ENCODE results near the gene CNGB1.
"Not testable (repeated sequence)": the region's sequence is repeated elsewhere in the genome, so short reads cannot be mapped to it uniquely, and the experiment has no call there.

CNGB1 gene

GRCh38 chr16:57865746-57866528 lies 105.0 kb downstream of the CNGB1 start:
- Histone ChIP-seq H3K36me3 (ENCODE audit: control insufficient read depth, insufficient read depth, low read length) (no peaks in the 10 kb centered on the region), H3K27me3 (ENCODE audit: control insufficient read depth, insufficient read depth, low read length) (no peaks in the 10 kb centered on the region), H3K4me1 (ENCODE audit: control insufficient read depth, insufficient read depth, low read length) (no peaks in the 10 kb centered on the region), H3K9me3 (ENCODE audit: control insufficient read depth, low read length) (no peaks in the 10 kb centered on the region), H3K4me3 (ENCODE audit: low read length) (no peak overlapping the region), H3K9ac (ENCODE audit: low read length) (no peak overlapping the region)

- H3K4me3 ChIP-seq (ENCODE audit: low read length) = no peak overlapping the region
- H3K4me1 ChIP-seq (ENCODE audit: control insufficient read depth, insufficient read depth, low read length) = no peaks in the 10 kb centered on the region
- H3K27me3 ChIP-seq (ENCODE audit: control insufficient read depth, insufficient read depth, low read length) = no peaks in the 10 kb centered on the region
- H3K9me3 ChIP-seq (ENCODE audit: control insufficient read depth, low read length) = no peaks in the 10 kb centered on the region
- no peaks in the 10 kb centered on the region for H3K36me3 ChIP-seq (ENCODE audit: control insufficient read depth, insufficient read depth, low read length)
- H3K9ac ChIP-seq (ENCODE audit: low read length) = no peak overlapping the region
Observed at GRCh38 chr16:57863434-57864160, 107.3 kb downstream of the CNGB1 start.

GRCh38 chr16:57862698-57863433 lies 108.1 kb downstream of the CNGB1 start:
- Histone ChIP-seq H3K4me1 (ENCODE audit: control insufficient read depth, insufficient read depth, low read length) (no peaks in the 10 kb centered on the region), H3K9me3 (ENCODE audit: control insufficient read depth, low read length) (no peaks in the 10 kb centered on the region), H3K4me3 (ENCODE audit: low read length) (no peak overlapping the region), H3K36me3 (ENCODE audit: control insufficient read depth, insufficient read depth, low read length) (no peaks in the 10 kb centered on the region), H3K9ac (ENCODE audit: low read length) (no peak overlapping the region), H3K27me3 (ENCODE audit: control insufficient read depth, insufficient read depth, low read length) (no peaks in the 10 kb centered on the region)

- no peak overlapping the region for H3K4me3 ChIP-seq (ENCODE audit: low read length)
- H3K4me1 ChIP-seq (ENCODE audit: control insufficient read depth, insufficient read depth, low read length) = no peaks in the 10 kb centered on the region
- no peaks in the 10 kb centered on the region for H3K36me3 ChIP-seq (ENCODE audit: control insufficient read depth, insufficient read depth, low read length)
- H3K9me3 ChIP-seq (ENCODE audit: control insufficient read depth, low read length) = no peaks in the 10 kb centered on the region
- H3K9ac ChIP-seq (ENCODE audit: low read length) = no peak overlapping the region
- H3K27me3 ChIP-seq (ENCODE audit: control insufficient read depth, insufficient read depth, low read length) = no peaks in the 10 kb centered on the region
Observed at GRCh38 chr16:57859331-57859730, 111.6 kb downstream of the CNGB1 start.

GRCh38 chr16:57858635-57859034 lies 112.3 kb downstream of the CNGB1 start:
- H3K4me1 ChIP-seq (ENCODE audit: control insufficient read depth, insufficient read depth, low read length) = no peaks in the 10 kb centered on the region
- H3K9me3 ChIP-seq (ENCODE audit: control insufficient read depth, low read length) = no peaks in the 10 kb centered on the region
- no peak overlapping the region for H3K9ac ChIP-seq (ENCODE audit: low read length)
- H3K36me3 ChIP-seq (ENCODE audit: control insufficient read depth, insufficient read depth, low read length) = no peaks in the 10 kb centered on the region
- no peaks in the 10 kb centered on the region for H3K27me3 ChIP-seq (ENCODE audit: control insufficient read depth, insufficient read depth, low read length)
- no peak overlapping the region for H3K4me3 ChIP-seq (ENCODE audit: low read length)

GRCh38 chr16:57857991-57858390 lies 112.9 kb downstream of the CNGB1 start:
- not testable (repeated sequence) for H3K4me1 ChIP-seq (ENCODE audit: control insufficient read depth, insufficient read depth, low read length); H3K9ac ChIP-seq (ENCODE audit: low read length); H3K9me3 ChIP-seq (ENCODE audit: control insufficient read depth, low read length); H3K4me3 ChIP-seq (ENCODE audit: low read length); H3K36me3 ChIP-seq (ENCODE audit: control insufficient read depth, insufficient read depth, low read length); H3K27me3 ChIP-seq (ENCODE audit: control insufficient read depth, insufficient read depth, low read length)

- Histone ChIP-seq H3K9ac (ENCODE audit: low read length) (no peak overlapping the region), H3K4me3 (ENCODE audit: low read length) (no peak overlapping the region), H3K9me3 (ENCODE audit: control insufficient read depth, low read length) (no peaks in the 10 kb centered on the region), H3K36me3 (ENCODE audit: control insufficient read depth, insufficient read depth, low read length) (no peaks in the 10 kb centered on the region), H3K27me3 (ENCODE audit: control insufficient read depth, insufficient read depth, low read length) (no peaks in the 10 kb centered on the region), H3K4me1 (ENCODE audit: control insufficient read depth, insufficient read depth, low read length) (no peaks in the 10 kb centered on the region)
Observed at GRCh38 chr16:57855188-57855587, 115.7 kb downstream of the CNGB1 start.

- Histone ChIP-seq H3K36me3 (ENCODE audit: control insufficient read depth, insufficient read depth, low read length) (no peaks in the 10 kb centered on the region), H3K27me3 (ENCODE audit: control insufficient read depth, insufficient read depth, low read length) (no peaks in the 10 kb centered on the region), H3K4me3 (ENCODE audit: low read length) (no peak overlapping the region), H3K9ac (ENCODE audit: low read length) (no peak overlapping the region), H3K9me3 (ENCODE audit: control insufficient read depth, low read length) (no peaks in the 10 kb centered on the region), H3K4me1 (ENCODE audit: control insufficient read depth, insufficient read depth, low read length) (no peaks in the 10 kb centered on the region)
Observed at GRCh38 chr16:57852189-57852588, 118.7 kb downstream of the CNGB1 start.

GRCh38 chr16:57848181-57848580 lies 122.7 kb downstream of the CNGB1 start:
- Histone ChIP-seq H3K27me3 (ENCODE audit: control insufficient read depth, insufficient read depth, low read length) (no peaks in the 10 kb centered on the region), H3K9me3 (ENCODE audit: control insufficient read depth, low read length) (no peaks in the 10 kb centered on the region), H3K36me3 (ENCODE audit: control insufficient read depth, insufficient read depth, low read length) (no peaks in the 10 kb centered on the region), H3K4me1 (ENCODE audit: control insufficient read depth, insufficient read depth, low read length) (no peaks in the 10 kb centered on the region), H3K4me3 (ENCODE audit: low read length) (no peak overlapping the region), H3K9ac (ENCODE audit: low read length) (no peak overlapping the region)

GRCh38 chr16:57846931-57847330 lies 124.0 kb downstream of the CNGB1 start:
- not testable (repeated sequence) for H3K4me1 ChIP-seq (ENCODE audit: control insufficient read depth, insufficient read depth, low read length); H3K9ac ChIP-seq (ENCODE audit: low read length); H3K36me3 ChIP-seq (ENCODE audit: control insufficient read depth, insufficient read depth, low read length); H3K9me3 ChIP-seq (ENCODE audit: control insufficient read depth, low read length); H3K27me3 ChIP-seq (ENCODE audit: control insufficient read depth, insufficient read depth, low read length); H3K4me3 ChIP-seq (ENCODE audit: low read length)

- H3K4me3 ChIP-seq (ENCODE audit: low read length) = no peak overlapping the region
- H3K9me3 ChIP-seq (ENCODE audit: control insufficient read depth, low read length) = no peaks in the 10 kb centered on the region
- no peaks in the 10 kb centered on the region for H3K36me3 ChIP-seq (ENCODE audit: control insufficient read depth, insufficient read depth, low read length)
- no peaks in the 10 kb centered on the region for H3K4me1 ChIP-seq (ENCODE audit: control insufficient read depth, insufficient read depth, low read length)
- no peaks in the 10 kb centered on the region for H3K27me3 ChIP-seq (ENCODE audit: control insufficient read depth, insufficient read depth, low read length)
- no peak overlapping the region for H3K9ac ChIP-seq (ENCODE audit: low read length)
Observed at GRCh38 chr16:57846078-57846697, 124.7 kb downstream of the CNGB1 start.

- Histone ChIP-seq H3K4me3 (ENCODE audit: low read length) (no peak overlapping the region), H3K9ac (ENCODE audit: low read length) (no peak overlapping the region), H3K4me1 (ENCODE audit: control insufficient read depth, insufficient read depth, low read length) (no peaks in the 10 kb centered on the region), H3K36me3 (ENCODE audit: control insufficient read depth, insufficient read depth, low read length) (no peaks in the 10 kb centered on the region), H3K9me3 (ENCODE audit: control insufficient read depth, low read length) (no peaks in the 10 kb centered on the region), H3K27me3 (ENCODE audit: control insufficient read depth, insufficient read depth, low read length) (no peaks in the 10 kb centered on the region)
Observed at GRCh38 chr16:57845115-57845514, 125.8 kb downstream of the CNGB1 start.

Measured in mucosa of stomach (tissue), 1 donor.